DND-41 (cell line): Measurements from ENCODE around the gene TEF.

Source experiments
- ATAC-seq: fragments of 200-7000 bp; cut with Tn5 transposase; 3 replicates; pipeline ENCODE4 v1.9.1; 2021; ENCODE audit warnings: low read depth; ENCODE audit not compliant: insufficient read depth
- DNase-seq: peaks from one replicate; pipeline ENCODE4 v3.0.0-alpha.2; 2020
- H2AFZ ChIP-seq: 2 replicates; pipeline ENCODE4 v1.6.0; 2012; ENCODE audit warnings: low read depth, low read length
- H3K27ac ChIP-seq: 2 replicates; pipeline ENCODE4 v1.5.1; 2012; ENCODE audit warnings: low read length, inconsistent platforms
- H3K27me3 ChIP-seq: fragments of 200-600 bp; sonication (generic); 2 replicates; pipeline ENCODE4 v1.6.0; 2012; ENCODE audit warnings: low read length, mild to moderate bottlenecking, inconsistent platforms; ENCODE audit not compliant: insufficient read depth, poor library complexity
- H3K36me3 ChIP-seq: 2 replicates; pipeline ENCODE4 v1.5.1; 2012; ENCODE audit warnings: low read length, inconsistent platforms; ENCODE audit not compliant: insufficient read depth
- H3K4me1 ChIP-seq: 2 replicates; pipeline ENCODE4 v1.5.1; 2012; ENCODE audit warnings: mild to moderate bottlenecking, low read length; ENCODE audit not compliant: insufficient read depth
- H3K4me2 ChIP-seq: 2 replicates; pipeline ENCODE4 v1.6.0; 2012; ENCODE audit warnings: mild to moderate bottlenecking, moderate library complexity, low read length, inconsistent platforms; ENCODE audit not compliant: insufficient read depth
- H3K4me3 ChIP-seq, 2 experiments: fragments of 200-600 bp in 1 of 2; shearing (Covaris generic) in 1 of 2; 2 replicates each; pipeline ENCODE4 v1.5.1; 2012 to 2016; ENCODE audit warnings: inconsistent platforms in 2 of 2, low read length in 2 of 2, mild to moderate bottlenecking in 2 of 2, low read depth in 1 of 2, moderate library complexity in 1 of 2
- H3K79me2 ChIP-seq: 2 replicates; pipeline ENCODE4 v1.6.0; 2012; ENCODE audit warnings: low read length, inconsistent platforms; ENCODE audit not compliant: insufficient read depth
- H3K9ac ChIP-seq: 2 replicates; pipeline ENCODE4 v1.6.0; 2012; ENCODE audit warnings: low read depth, mild to moderate bottlenecking, inconsistent platforms, low read length, moderate library complexity
- H3K9me3 ChIP-seq: 2 replicates; pipeline ENCODE4 v1.5.1; 2012; ENCODE audit warnings: low read length, moderate library complexity, mild to moderate bottlenecking, inconsistent platforms; ENCODE audit not compliant: insufficient read depth, severe bottlenecking
- H4K20me1 ChIP-seq: 2 replicates; pipeline ENCODE4 v1.6.0; 2012; ENCODE audit warnings: low read length; ENCODE audit not compliant: insufficient read depth
- EZH2 ChIP-seq: IDR thresholded peaks from 3 replicates; pipeline ENCODE4 v1.6.1; 2012; ENCODE audit warnings: borderline replicate concordance, low read depth, mild to moderate bottlenecking, moderate library complexity, low read length, inconsistent platforms; ENCODE audit not compliant: severe bottlenecking
- TF ChIP-seq, protein P1 (sequence below): IDR thresholded peaks from 2 replicates; pipeline ENCODE4 v1.5.1; 2012; ENCODE audit warnings: borderline replicate concordance, low read length, moderate library complexity, mild to moderate bottlenecking; ENCODE audit not compliant: poor library complexity, severe bottlenecking; ENCODE audit errors: extremely low read depth

TEF gene

DNA sequence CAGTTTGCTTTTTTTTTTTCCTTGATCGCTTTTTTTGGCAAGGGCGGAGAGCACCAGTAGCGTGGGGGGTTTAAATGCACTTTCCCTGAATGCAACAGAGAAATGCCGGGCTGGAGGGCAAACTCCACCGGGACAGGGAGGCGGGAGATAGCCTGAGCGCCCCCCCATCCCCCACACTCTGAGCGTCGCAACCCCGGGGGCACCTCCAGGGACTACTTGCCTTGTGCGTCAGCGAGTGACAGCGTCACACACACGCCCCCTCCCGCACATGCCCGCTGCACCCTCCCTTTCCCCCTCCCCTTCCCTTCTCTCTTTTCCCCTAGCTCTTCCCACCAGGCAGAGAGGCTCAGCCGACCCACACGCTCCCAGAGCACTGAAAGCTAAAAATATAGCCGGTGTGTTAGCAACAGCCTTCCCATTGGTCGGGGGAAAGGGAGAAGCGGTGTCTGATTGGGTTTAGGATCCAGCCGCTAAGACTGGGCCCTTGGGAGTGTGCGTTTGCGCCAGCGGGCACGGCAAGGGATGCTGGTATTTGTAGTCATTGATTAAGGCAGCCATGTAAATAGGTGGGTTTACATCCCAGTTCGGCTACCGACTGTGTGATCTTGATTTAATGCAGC, 66.6 kb downstream of the TEF start:
- H3K79me2 ChIP-seq = peaks cover 51% of the 10 kb centered on the region
- TF ChIP-seq EZH2 = no peak
- TF ChIP-seq, protein P1, sequence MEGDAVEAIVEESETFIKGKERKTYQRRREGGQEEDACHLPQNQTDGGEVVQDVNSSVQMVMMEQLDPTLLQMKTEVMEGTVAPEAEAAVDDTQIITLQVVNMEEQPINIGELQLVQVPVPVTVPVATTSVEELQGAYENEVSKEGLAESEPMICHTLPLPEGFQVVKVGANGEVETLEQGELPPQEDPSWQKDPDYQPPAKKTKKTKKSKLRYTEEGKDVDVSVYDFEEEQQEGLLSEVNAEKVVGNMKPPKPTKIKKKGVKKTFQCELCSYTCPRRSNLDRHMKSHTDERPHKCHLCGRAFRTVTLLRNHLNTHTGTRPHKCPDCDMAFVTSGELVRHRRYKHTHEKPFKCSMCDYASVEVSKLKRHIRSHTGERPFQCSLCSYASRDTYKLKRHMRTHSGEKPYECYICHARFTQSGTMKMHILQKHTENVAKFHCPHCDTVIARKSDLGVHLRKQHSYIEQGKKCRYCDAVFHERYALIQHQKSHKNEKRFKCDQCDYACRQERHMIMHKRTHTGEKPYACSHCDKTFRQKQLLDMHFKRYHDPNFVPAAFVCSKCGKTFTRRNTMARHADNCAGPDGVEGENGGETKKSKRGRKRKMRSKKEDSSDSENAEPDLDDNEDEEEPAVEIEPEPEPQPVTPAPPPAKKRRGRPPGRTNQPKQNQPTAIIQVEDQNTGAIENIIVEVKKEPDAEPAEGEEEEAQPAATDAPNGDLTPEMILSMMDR = no peak
- H3K4me2 ChIP-seq = peak overlapping the region; percentile 84
- H3K9ac ChIP-seq = peak overlapping the region; percentile 94
- peak; percentile 98 for DNase-seq
- peaks cover 5% of the 10 kb centered on the region; the same call in 1 of the 2 replicates for H3K36me3 ChIP-seq
- H2AFZ ChIP-seq = peak overlapping the region; percentile 80
- peak; percentile 81 for ATAC-seq
- peak overlapping the region; percentile 89 to 93 for H3K4me3 ChIP-seq
- H3K27ac ChIP-seq = peak overlapping the region; percentile 96
- peaks cover 18% of the 10 kb centered on the region for H3K4me1 ChIP-seq
- H4K20me1 ChIP-seq = peaks cover 8% of the 10 kb centered on the region; the same call in 1 of the 2 replicates
- no peaks in the 10 kb centered on the region for H3K27me3 ChIP-seq
- no peaks in the 10 kb centered on the region for H3K9me3 ChIP-seq
